HepG2 (cell line): ENCODE data around the gene TOB1. TPM values are rescaled to one million over a fixed set of nuclear protein-coding genes. Genes with fewer than 3 reads are reported as not detected.
A peak's percentile ranks its signal among the peaks of the same experiment; 100 is the strongest.

ENCODE experiments used
- ATAC-seq: fragments of 200-7000 bp; cut with Tn5 transposase; 3 replicates; pipeline ENCODE4 v1.9.1; 2020; ENCODE audit warnings: mild to moderate bottlenecking, moderate library complexity
- BruUV-seq: library from RNA; stranded (reverse); fragments of 400-500 nt; replicated peaks from 2 replicates; lab custom pipeline; 2021; lab: Mats Ljungman, UMichigan
- CTCF ChIA-PET: fragments of 300-600 bp; formaldehyde crosslinking; extraction: SDS; loops from one replicate; lab custom pipeline; 2021; ENCODE audit warnings: low total read pairs, inconsistent platforms, low intra/inter-chr PET ratio; lab: Yijun Ruan, JAX
- POLR2A ChIA-PET: fragments of 350-600 bp; sonication (Branson Sonifier 250); formaldehyde crosslinking; loops from one replicate; lab custom pipeline; 2020; ENCODE audit warnings: antibody characterized with exemption, inconsistent platforms; lab: Yijun Ruan, JAX
- DNase-seq: peaks from one replicate; pipeline ENCODE4 v3.0.0-alpha.2; 2015; ENCODE audit warnings: low spot score
- FAIRE-seq: peaks from 3 replicates; lab custom pipeline; 2011; peaks lifted over from hg19 to GRCh38; lab: Jason Lieb, UNC
- H2AFZ ChIP-seq: one replicate; pipeline ENCODE4 v1.6.1; 2011; ENCODE audit warnings: low read length, inconsistent platforms
- H3K27ac ChIP-seq: fragments of 300-600 bp; 3 replicates; pipeline ENCODE4 v1.8.0; 2011; ENCODE audit warnings: mixed run types, mild to moderate bottlenecking, mixed read lengths, low read length, inconsistent platforms; ENCODE audit not compliant: insufficient read depth; ENCODE audit errors: extremely low read length
- H3K27me3 ChIP-seq, 2 experiments: fragments of 200-600 bp in 1 of 2; 2 replicates in 1 of 2; 3 replicates in 1 of 2; pipeline versions ENCODE4 v1.6.0 to v1.8.0; 2011; ENCODE audit warnings: low read length in 2 of 2, mild to moderate bottlenecking in 2 of 2, moderate library complexity in 2 of 2, inconsistent platforms in 1 of 2; ENCODE audit not compliant: insufficient read depth in 2 of 2, control insufficient read depth in 1 of 2
- H3K36me3 ChIP-seq, 2 experiments: fragments of 200-600 bp in 1 of 2; replicated peaks in 1 of 2; 2 replicates in 1 of 2; 3 replicates in 1 of 2; pipeline versions ENCODE4 v1.5.1 to v1.8.0; 2011; ENCODE audit warnings: low read length in 2 of 2, inconsistent platforms in 1 of 2; ENCODE audit not compliant: insufficient read depth in 2 of 2, control insufficient read depth in 1 of 2
- H3K4me1 ChIP-seq: 2 replicates; pipeline ENCODE4 v1.5.1; 2012; ENCODE audit warnings: low read length, inconsistent platforms; ENCODE audit not compliant: insufficient read depth
- H3K4me2 ChIP-seq: 2 replicates; pipeline ENCODE4 v1.6.0; 2011; ENCODE audit warnings: low read depth, low read length, inconsistent platforms
- H3K4me3 ChIP-seq, 3 experiments: fragments of 200-600 bp in 1 of 3; sonication (generic), shearing (Covaris generic) in 1 of 3; replicated peaks in 1 of 3; 2 replicates each; pipeline ENCODE4 v1.5.1; 2011 to 2016; ENCODE audit warnings: low read length in 3 of 3, inconsistent platforms in 2 of 3, low read depth in 2 of 3, mild to moderate bottlenecking in 2 of 3, control low read depth in 1 of 3, mixed read lengths in 1 of 3; ENCODE audit not compliant: insufficient read depth in 1 of 3
- H3K79me2 ChIP-seq: one replicate; pipeline ENCODE4 v1.6.1; 2011; ENCODE audit warnings: low read length, inconsistent platforms; ENCODE audit not compliant: insufficient read depth
- H3K9ac ChIP-seq: 2 replicates; pipeline ENCODE4 v1.6.0; 2011; ENCODE audit warnings: mild to moderate bottlenecking, low read depth, low read length, inconsistent platforms; ENCODE audit not compliant: insufficient read depth
- H3K9me3 ChIP-seq: 2 replicates; pipeline ENCODE4 v1.5.1; 2012; ENCODE audit warnings: mild to moderate bottlenecking, low read length
- H4K20me1 ChIP-seq: 2 replicates; pipeline ENCODE4 v1.6.0; 2011; ENCODE audit warnings: inconsistent platforms, mild to moderate bottlenecking, low read length, moderate library complexity; ENCODE audit not compliant: insufficient read depth
- CBX5 ChIP-seq: sonication (generic); formaldehyde crosslinking; IDR thresholded peaks from 2 replicates; pipeline ENCODE4 v1.4.0; 2020; ENCODE audit warnings: missing genetic modification reagents, borderline replicate concordance
- EZH2 ChIP-seq: conservative IDR thresholded peaks from 2 replicates; pipeline ENCODE4 v1.6.1; 2012; ENCODE audit warnings: mild to moderate bottlenecking, low read depth, low read length, moderate library complexity
- KDM2A ChIP-seq: sonication (generic); formaldehyde crosslinking; IDR thresholded peaks from 2 replicates; pipeline ENCODE4 v1.4.0; 2020; ENCODE audit warnings: low read depth, missing genetic modification reagents, borderline replicate concordance
- REPIN1 ChIP-seq: sonication (generic); formaldehyde crosslinking; IDR thresholded peaks from 2 replicates; pipeline ENCODE4 v1.8.0; 2022; ENCODE audit warnings: missing genetic modification reagents, low read depth, mild to moderate bottlenecking, borderline replicate concordance
- SAFB2 ChIP-seq: sonication (generic); formaldehyde crosslinking; IDR thresholded peaks from 2 replicates; pipeline ENCODE4 v1.5.1; 2020; ENCODE audit warnings: missing genetic modification reagents, low read depth, mild to moderate bottlenecking, borderline replicate concordance
- ZFP91 ChIP-seq: sonication (generic); formaldehyde crosslinking; IDR thresholded peaks from 2 replicates; pipeline ENCODE4 v1.9.0; 2022; ENCODE audit warnings: missing genetic modification reagents, mild to moderate bottlenecking, borderline replicate concordance
- ZNF224 ChIP-seq: sonication (generic); formaldehyde crosslinking; IDR thresholded peaks from 2 replicates; pipeline ENCODE4 v1.5.0; 2020; ENCODE audit warnings: mild to moderate bottlenecking, missing genetic modification reagents
- ZNF230 ChIP-seq: sonication (generic); formaldehyde crosslinking; IDR thresholded peaks from 2 replicates; pipeline ENCODE4 v1.4.0; 2020; ENCODE audit warnings: mild to moderate bottlenecking, missing genetic modification reagents
- ZNF414 ChIP-seq: sonication (generic); formaldehyde crosslinking; IDR thresholded peaks from 2 replicates; pipeline ENCODE4 v1.5.0; 2020; ENCODE audit warnings: missing genetic modification reagents
- ZNF572 ChIP-seq: sonication (generic); formaldehyde crosslinking; IDR thresholded peaks from 2 replicates; pipeline ENCODE4 v1.5.1; 2020; ENCODE audit warnings: mild to moderate bottlenecking, missing genetic modification reagents
- WGBS: methylation state at CpG from one replicate; pipeline ENCODE4 v1.1.6; 2017; ENCODE audit warnings: low lambda C conversion rate; 5-methylcytosine and 5-hydroxymethylcytosine counted together
- in situ Hi-C: cut with HindIII; loops from 2 replicates; pipeline ENCODE4 v1.10.0; 2017; ENCODE audit warnings: low pct_unique_long_range_greater_than_20kb; ENCODE audit not compliant: extremely low pct_ligation_motif_present
- intact Hi-C: fragments of 100-400 bp; cut with micrococcal nuclease; formaldehyde crosslinking; loops from one replicate; pipeline ENCODE4 v1.10.0; 2022; ENCODE audit not compliant: unreplicated experiment
- polyA plus RNA-seq, 8 experiments: library from polyadenylated mRNA; depleted of rRNA in 3 of 8; stranded (reverse) in 7 of 8; unstranded in 1 of 8; fragments of >200 nt; fragmentation: Illumina TruSeq in 4 of 8; extraction: Trizol in 4 of 8; gene quantifications; 2 replicates each; pipeline versions ENCODE4 v1.2.1 to v1.2.3, GENCODE V29; 2011 to 2016; ENCODE audit warnings: low read depth in 4 of 8, missing spikeins in 1 of 8, mixed read lengths in 1 of 8; ENCODE audit not compliant: insufficient read depth in 1 of 8
- total RNA-seq, 5 experiments: library from RNA; depleted of rRNA; stranded (reverse); fragments of >200 nt; fragmentation: Illumina TruSeq; extraction: Trizol; gene quantifications; 2 replicates each; pipeline ENCODE4 v1.2.3, GENCODE V29; 2016; ENCODE audit warnings: low read depth in 1 of 5

Gene TOB1
- total and polyA plus RNA-seq, 2 of the 13 experiments (the other 11 are each of a cell fraction or from before 2014, with no cell fraction given), result 21.9 to 57.7 TPM

- H4K20me1 ChIP-seq, result no peaks in the 10 kb centered on the region
- no peaks in the 10 kb centered on the region for H3K36me3 ChIP-seq
- FAIRE-seq, result no peak
- TF ChIP-seq ZFP91 (CRISPR knock-in tag) (0 out of 2 replicates have a peak, but pooled peaks have one; percentile 3), ZNF572 (CRISPR knock-in tag) (no peak), ZNF230 (CRISPR knock-in tag) (no peak), CBX5 (CRISPR knock-in tag) (no peak), SAFB2 (CRISPR knock-in tag) (no peak), REPIN1 (no peak), EZH2 (0 out of 2 replicates have a peak, but pooled peaks have one; percentile 67), KDM2A (CRISPR knock-in tag) (no peak), ZNF414 (CRISPR knock-in tag) (no peak), ZNF224 (CRISPR knock-in tag) (no peak)
- ChIA-PET POLR2A (no interaction called here), CTCF (no interaction called here)
- DNase-seq, result no peak
- H2AFZ ChIP-seq, result no peak overlapping the region
- ATAC-seq, result no peak
- H3K9me3 ChIP-seq, result no peaks in the 10 kb centered on the region
- no peak overlapping the region for H3K4me3 ChIP-seq
- in situ Hi-C loops (no loop called here), intact Hi-C loops (no loop called here)
- H3K27me3 ChIP-seq, result peaks cover 25 to 94% of the 10 kb centered on the region in 2 experiments
- BruUV-seq, result no TSS peak
- no peak overlapping the region for H3K9ac ChIP-seq
- no peaks in the 10 kb centered on the region for H3K79me2 ChIP-seq
- WGBS, result 56% methylated on average over 35 of the region's 38 CpGs
- no peak overlapping the region for H3K27ac ChIP-seq
- no peak overlapping the region for H3K4me2 ChIP-seq
- H3K4me1 ChIP-seq, result peaks cover 40% of the 10 kb centered on the region
Observed at GRCh38 chr17:50833510-50834428, 32.4 kb downstream of the TOB1 start.
